BLaER1 treated with 17β-estradiol and CSF1 and Interleukin-3, amounts not matched to agents 10 nM and 100 nM (cell line): ENCODE results near the gene CC2D2B.
"Not testable (repeated sequence)": the region's sequence is repeated elsewhere in the genome, so short reads cannot be mapped to it uniquely, and the experiment has no call there.

ENCODE experiments used
- H3K27ac ChIP-seq, 11 experiments: shearing (Covaris generic); formaldehyde crosslinking; 2 replicates each; pipeline ENCODE4 v1.8.1; 2022
- H3K27me3 ChIP-seq, 11 experiments: shearing (Covaris generic); formaldehyde crosslinking; 2 replicates each; pipeline ENCODE4 v1.8.1; 2022
- H3K36me3 ChIP-seq, 11 experiments: shearing (Covaris generic); formaldehyde crosslinking; 2 replicates each; pipeline ENCODE4 v1.8.1; 2022
- H3K4me1 ChIP-seq, 10 experiments: shearing (Covaris generic); formaldehyde crosslinking; 2 replicates each; pipeline ENCODE4 v1.8.1; 2022
- H3K4me2 ChIP-seq, 11 experiments: shearing (Covaris generic); formaldehyde crosslinking; 2 replicates each; pipeline ENCODE4 v1.8.1; 2022
- H3K4me3 ChIP-seq, 10 experiments: shearing (Covaris generic); formaldehyde crosslinking; 2 replicates each; pipeline ENCODE4 v1.8.1; 2022
- H3K9ac ChIP-seq, 11 experiments: shearing (Covaris generic); formaldehyde crosslinking; 2 replicates each; pipeline ENCODE4 v1.8.1; 2022
- H3K9me3 ChIP-seq, 11 experiments: shearing (Covaris generic); formaldehyde crosslinking; replicated peaks in 1 of 11; 2 replicates each; pipeline ENCODE4 v1.8.1; 2022
- H4K20me1 ChIP-seq, 11 experiments: shearing (Covaris generic); formaldehyde crosslinking; 2 replicates each; pipeline ENCODE4 v1.8.1; 2022
- Cebpa-rat ChIP-seq, 11 experiments: shearing (Covaris generic); IDR thresholded peaks; 2 replicates each; pipeline ENCODE4 v1.8.1; 2022

Gene CC2D2B

DNA sequence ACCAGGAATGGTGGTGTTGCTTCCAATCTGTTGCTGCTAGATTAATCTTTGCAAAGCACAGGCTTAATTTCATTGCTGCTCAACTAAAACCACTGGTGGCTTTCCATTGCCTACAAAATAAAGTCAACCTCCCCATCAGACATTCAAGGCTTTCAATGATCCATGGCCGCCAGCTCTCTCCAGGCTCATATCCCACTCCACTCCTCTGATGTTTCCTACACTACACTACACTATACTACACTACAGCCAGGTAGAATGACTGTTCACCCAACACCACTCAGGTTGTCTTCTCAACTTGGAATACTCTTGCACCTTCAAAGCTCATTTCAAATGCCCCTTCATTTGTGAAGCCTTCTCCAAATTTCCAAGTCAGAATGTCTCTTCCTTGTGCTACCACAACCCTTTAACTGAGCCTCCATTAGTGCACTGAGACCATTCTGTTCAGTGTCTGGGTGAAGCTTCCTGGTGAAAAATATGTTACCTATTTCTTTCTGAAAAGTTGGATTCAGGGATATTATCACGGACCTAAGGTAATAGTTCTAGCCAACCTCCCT is 35.5 kb upstream of the CC2D2B start:
- peaks cover 8 to 65% (median 48%) of the 10 kb centered on the region in 11 experiments; a peak in 21 of 22 replicates for H3K36me3 ChIP-seq
- no peak overlapping the region for H3K9ac ChIP-seq
- H3K9me3 ChIP-seq, result peaks cover 20 to 38% (median 28%) of the 10 kb centered on the region in 11 experiments
- no peaks in the 10 kb centered on the region for H3K4me1 ChIP-seq
- no peak overlapping the region for H3K4me3 ChIP-seq
- no peaks in the 10 kb centered on the region for H4K20me1 ChIP-seq
- TF ChIP-seq Cebpa-rat (IDR thresholded peaks at IDR 0.05), result no peak
- H3K4me2 ChIP-seq, result no peak overlapping the region
- no peaks in the 10 kb centered on the region for H3K27me3 ChIP-seq
- no peak overlapping the region for H3K27ac ChIP-seq

DNA sequence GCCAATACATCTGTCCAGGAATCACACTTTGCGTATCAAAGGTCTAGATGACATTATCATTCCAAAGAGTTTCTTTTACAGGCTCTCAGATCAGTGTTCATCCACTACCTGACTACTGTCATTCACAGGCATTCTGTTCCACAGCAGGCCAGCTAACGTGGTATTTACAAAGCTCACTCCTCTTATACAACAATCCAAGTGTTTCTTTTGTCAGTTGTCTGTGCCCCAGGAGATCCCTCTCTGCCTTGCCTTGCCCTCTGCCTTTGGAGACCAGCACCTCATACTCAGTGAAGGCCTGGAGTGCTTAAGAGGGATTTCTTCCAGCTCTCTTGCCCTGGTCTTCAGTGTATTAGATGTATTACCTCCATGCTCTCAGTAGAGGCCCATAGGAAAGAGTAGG is 34.6 kb upstream of the CC2D2B start:
- peaks cover 20 to 38% (median 28%) of the 10 kb centered on the region in 11 experiments for H3K9me3 ChIP-seq
- H3K27me3 ChIP-seq, result no peaks in the 10 kb centered on the region
- no peaks in the 10 kb centered on the region for H3K4me1 ChIP-seq
- H3K36me3 ChIP-seq, result peaks cover 8 to 57% (median 48%) of the 10 kb centered on the region in 11 experiments; a peak in 21 of 22 replicates
- TF ChIP-seq Cebpa-rat (IDR thresholded peaks at IDR 0.05), result no peak
- no peak overlapping the region for H3K4me2 ChIP-seq
- no peaks in the 10 kb centered on the region for H4K20me1 ChIP-seq
- no peak overlapping the region for H3K27ac ChIP-seq
- H3K4me3 ChIP-seq, result no peak overlapping the region
- H3K9ac ChIP-seq, result no peak overlapping the region

DNA sequence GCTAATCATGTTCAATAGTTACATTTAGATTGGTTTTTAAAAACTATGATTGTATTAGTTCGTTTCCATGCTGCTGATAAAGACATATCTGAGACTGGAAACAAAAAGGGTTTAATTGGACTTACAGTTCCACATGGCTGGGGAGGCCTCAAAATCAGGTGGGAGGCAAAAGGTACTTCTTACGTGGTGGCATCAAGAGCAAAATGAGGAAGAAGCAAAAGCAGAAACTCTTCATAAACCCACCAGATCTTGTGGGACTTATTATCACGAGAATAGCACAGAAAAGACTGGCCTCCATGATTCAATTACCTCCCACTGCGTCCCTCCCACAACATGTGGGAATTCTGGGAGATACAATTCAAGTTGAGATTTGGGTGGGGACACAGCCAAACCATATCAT is 34.1 kb upstream of the CC2D2B start:
- Histone ChIP-seq H3K36me3 (peaks cover 8 to 56% (median 48%) of the 10 kb centered on the region in 11 experiments; a peak in 21 of 22 replicates), H3K4me3 (no peak overlapping the region), H3K27me3 (no peaks in the 10 kb centered on the region), H4K20me1 (no peaks in the 10 kb centered on the region), H3K9me3 (peaks cover 20 to 38% (median 28%) of the 10 kb centered on the region in 11 experiments), H3K4me1 (no peaks in the 10 kb centered on the region), H3K4me2 (no peak overlapping the region), H3K9ac (no peak overlapping the region), H3K27ac (no peak overlapping the region)
- TF ChIP-seq Cebpa-rat (IDR thresholded peaks at IDR 0.05), result no peak

DNA sequence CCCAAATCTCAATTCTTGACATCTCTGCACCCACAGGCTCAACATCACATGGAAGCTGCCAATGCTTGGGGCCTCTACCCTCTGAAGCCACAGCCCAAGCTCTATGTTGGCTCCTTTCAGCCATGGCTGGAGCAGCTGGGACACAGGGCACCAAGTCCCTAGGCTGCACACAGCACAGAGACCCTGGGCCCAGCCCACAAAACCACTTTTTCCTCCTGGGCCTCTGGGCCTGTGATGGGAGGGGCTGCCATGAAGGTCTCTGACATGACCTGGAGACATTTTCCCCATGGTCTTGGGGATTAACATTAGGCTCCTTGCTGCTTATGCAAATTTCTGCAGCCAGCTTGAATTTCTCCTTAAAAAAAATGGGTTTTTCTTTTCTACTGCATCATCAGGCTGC is 33.0 kb upstream of the CC2D2B start:
- H3K4me1 ChIP-seq, H3K27ac ChIP-seq, H3K9ac ChIP-seq, H3K27me3 ChIP-seq, H3K4me3 ChIP-seq, H3K4me2 ChIP-seq, H4K20me1 ChIP-seq: not testable (repeated sequence)
- H3K36me3 ChIP-seq, result peaks cover 8 to 58% (median 51%) of the 10 kb centered on the region in 11 experiments; a peak in 21 of 22 replicates
- peaks cover 20 to 38% (median 28%) of the 10 kb centered on the region in 11 experiments for H3K9me3 ChIP-seq

DNA sequence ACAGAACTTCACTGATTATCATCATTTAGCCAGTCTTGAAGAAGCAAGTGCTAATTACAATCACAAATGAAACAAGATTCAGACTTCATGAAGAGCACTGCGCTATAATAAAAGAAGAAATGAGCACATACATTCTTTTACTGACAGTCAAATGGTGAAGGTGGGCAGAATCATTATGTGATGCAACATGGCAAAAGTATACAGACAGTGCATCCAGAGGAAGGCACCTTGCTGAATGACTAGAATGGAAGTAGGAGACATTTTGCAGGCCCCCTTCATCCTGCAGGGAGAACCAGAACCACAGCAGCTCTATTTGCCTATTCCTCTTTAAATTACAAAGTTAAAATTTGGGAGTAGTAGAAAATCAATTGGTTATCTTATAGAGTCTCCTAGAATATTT is 31.0 kb upstream of the CC2D2B start:
- no peak for TF ChIP-seq Cebpa-rat (IDR thresholded peaks at IDR 0.05)
- Histone ChIP-seq H3K9ac (no peak overlapping the region), H3K27ac (no peak overlapping the region), H3K4me1 (no peaks in the 10 kb centered on the region), H3K4me2 (no peak overlapping the region), H4K20me1 (no peaks in the 10 kb centered on the region), H3K9me3 (peaks cover 20 to 46% (median 31%) of the 10 kb centered on the region in 11 experiments), H3K36me3 (peaks cover 8 to 61% (median 51%) of the 10 kb centered on the region in 11 experiments; a peak in 21 of 22 replicates), H3K27me3 (no peaks in the 10 kb centered on the region), H3K4me3 (no peak overlapping the region)

DNA sequence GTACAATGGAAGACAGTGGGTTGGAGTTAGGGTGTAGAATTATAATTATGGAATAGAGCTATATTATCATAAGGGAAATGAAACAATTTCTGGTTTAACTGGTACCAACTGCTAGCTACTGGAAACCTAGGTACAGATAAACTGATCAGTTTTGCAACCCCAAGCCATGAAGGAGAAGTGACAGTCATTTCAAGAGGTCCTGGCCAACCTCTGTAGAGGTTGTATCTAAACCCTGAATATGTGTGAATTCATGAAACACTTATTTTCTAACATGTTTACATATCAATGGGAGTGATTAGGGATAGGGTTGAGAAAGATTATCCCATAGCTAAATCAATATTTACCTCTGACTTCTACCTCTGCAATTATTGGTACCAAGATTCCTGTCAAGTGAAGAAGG is 29.9 kb upstream of the CC2D2B start:
- TF ChIP-seq Cebpa-rat (IDR thresholded peaks at IDR 0.05), result no peak
- H3K27ac ChIP-seq, result no peak overlapping the region
- peaks cover 20 to 51% (median 36%) of the 10 kb centered on the region in 11 experiments for H3K9me3 ChIP-seq
- H4K20me1 ChIP-seq, result no peaks in the 10 kb centered on the region
- no peaks in the 10 kb centered on the region for H3K27me3 ChIP-seq
- H3K9ac ChIP-seq, result no peak overlapping the region
- H3K4me2 ChIP-seq, result no peak overlapping the region
- no peaks in the 10 kb centered on the region for H3K4me1 ChIP-seq
- peaks cover 8 to 52% (median 40%) of the 10 kb centered on the region in 11 experiments; a peak in 21 of 22 replicates for H3K36me3 ChIP-seq
- no peak overlapping the region for H3K4me3 ChIP-seq

DNA sequence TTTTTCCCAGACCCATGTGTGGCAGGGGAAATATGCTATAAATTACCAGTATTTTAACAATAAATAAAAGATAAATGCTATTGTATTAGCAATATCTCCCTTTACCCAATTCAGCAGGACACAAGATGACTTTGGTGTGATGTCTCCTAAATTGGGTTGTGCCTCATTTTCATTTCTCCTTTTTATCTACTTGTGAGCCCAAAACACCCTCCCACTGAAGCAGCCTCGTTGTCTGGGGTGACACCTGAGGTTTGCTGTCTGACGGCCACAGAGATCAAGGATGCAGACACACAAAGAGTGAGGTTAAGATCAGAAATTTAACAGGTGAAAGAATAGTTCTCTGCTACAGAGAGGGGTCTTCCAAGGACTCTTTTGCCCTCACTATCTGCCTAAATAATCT is 27.1 kb upstream of the CC2D2B start:
- Histone ChIP-seq H3K4me3 (no peak overlapping the region), H3K36me3 (peaks cover 0 to 24% (median 12%) of the 10 kb centered on the region in 11 experiments; a peak in 21 of 22 replicates), H3K4me1 (no peaks in the 10 kb centered on the region), H3K27ac (no peak overlapping the region), H3K9ac (no peak overlapping the region), H3K9me3 (peaks cover under 1 to 26% (median 11%) of the 10 kb centered on the region in 11 experiments; a peak in 20 of 22 replicates), H4K20me1 (no peaks in the 10 kb centered on the region), H3K27me3 (no peaks in the 10 kb centered on the region), H3K4me2 (no peak overlapping the region)
- TF ChIP-seq Cebpa-rat (IDR thresholded peaks at IDR 0.05), result no peak

DNA sequence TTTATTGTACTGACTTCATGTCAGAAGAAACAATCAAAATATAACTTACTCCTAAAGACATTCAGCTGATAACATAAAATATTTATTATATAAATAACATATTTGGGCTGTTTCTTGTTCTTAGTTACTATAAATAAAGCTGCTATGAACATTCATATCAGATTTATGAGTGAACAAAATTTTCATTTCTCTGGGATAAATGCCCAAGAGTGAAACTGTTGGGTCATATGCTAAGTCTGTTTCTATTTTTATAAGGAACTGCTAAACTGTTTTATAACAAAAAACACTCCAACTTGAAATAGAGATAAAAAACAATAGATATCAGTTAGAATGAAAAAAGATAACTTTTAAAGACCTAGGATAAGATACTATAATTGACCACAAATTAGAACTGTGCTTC is 26.5 kb upstream of the CC2D2B start:
- Histone ChIP-seq H4K20me1 (no peaks in the 10 kb centered on the region), H3K9ac (no peak overlapping the region), H3K4me1 (no peaks in the 10 kb centered on the region), H3K27me3 (no peaks in the 10 kb centered on the region), H3K9me3 (peaks cover 0 to 21% (median 5%) of the 10 kb centered on the region in 11 experiments; a peak in 12 of 22 replicates), H3K36me3 (peaks cover 0 to 20% (median 6%) of the 10 kb centered on the region in 11 experiments; a peak in 16 of 22 replicates), H3K4me3 (no peak overlapping the region), H3K27ac (no peak overlapping the region), H3K4me2 (no peak overlapping the region)
- TF ChIP-seq Cebpa-rat (IDR thresholded peaks at IDR 0.05), result no peak

DNA sequence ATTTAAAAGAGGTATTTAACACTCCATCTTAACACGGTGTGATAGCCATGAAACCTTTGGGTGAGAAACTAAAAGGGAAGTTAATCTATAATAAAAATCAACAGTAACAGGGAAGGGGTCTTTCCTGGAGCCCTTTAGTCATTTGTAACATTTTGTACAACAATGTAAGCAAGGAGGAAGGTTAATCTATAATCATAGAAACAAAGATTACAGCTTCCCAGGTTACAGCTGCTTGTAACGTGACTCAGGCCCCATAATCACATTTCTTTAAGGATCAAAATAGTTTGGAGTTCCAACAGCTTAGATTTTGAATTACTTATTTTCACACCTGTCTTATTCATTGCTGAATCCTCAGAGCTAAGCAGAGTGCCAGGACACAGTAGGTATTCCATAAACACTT is 17.9 kb upstream of the CC2D2B start:
- Histone ChIP-seq H3K27me3 (no peaks in the 10 kb centered on the region), H4K20me1 (no peaks in the 10 kb centered on the region), H3K4me2 (no peak overlapping the region), H3K27ac (no peak overlapping the region), H3K4me3 (no peak overlapping the region), H3K36me3 (peaks cover 0 to 46% (median 28%) of the 10 kb centered on the region in 11 experiments; a peak in 14 of 22 replicates), H3K9ac (no peak overlapping the region), H3K9me3 (no peaks in the 10 kb centered on the region), H3K4me1 (no peaks in the 10 kb centered on the region)
- no peak for TF ChIP-seq Cebpa-rat (IDR thresholded peaks at IDR 0.05)
